HG03095 (cell line): ENCODE data around the gene OPRM1.

ENCODE experiments used
- ATAC-seq: cut with Tn5 transposase; IDR thresholded peaks from one replicate; pipeline ENCODE4 v1.9.1; 2021; ENCODE audit warnings: moderate library complexity; ENCODE audit not compliant: unreplicated experiment

Gene OPRM1

GRCh38 chr6:154080461-154081189 lies 41.6 kb downstream of the OPRM1 start:
- no peak for ATAC-seq

- no peak for ATAC-seq
Observed at GRCh38 chr6:154086510-154086909, 47.5 kb downstream of the OPRM1 start.

DNA sequence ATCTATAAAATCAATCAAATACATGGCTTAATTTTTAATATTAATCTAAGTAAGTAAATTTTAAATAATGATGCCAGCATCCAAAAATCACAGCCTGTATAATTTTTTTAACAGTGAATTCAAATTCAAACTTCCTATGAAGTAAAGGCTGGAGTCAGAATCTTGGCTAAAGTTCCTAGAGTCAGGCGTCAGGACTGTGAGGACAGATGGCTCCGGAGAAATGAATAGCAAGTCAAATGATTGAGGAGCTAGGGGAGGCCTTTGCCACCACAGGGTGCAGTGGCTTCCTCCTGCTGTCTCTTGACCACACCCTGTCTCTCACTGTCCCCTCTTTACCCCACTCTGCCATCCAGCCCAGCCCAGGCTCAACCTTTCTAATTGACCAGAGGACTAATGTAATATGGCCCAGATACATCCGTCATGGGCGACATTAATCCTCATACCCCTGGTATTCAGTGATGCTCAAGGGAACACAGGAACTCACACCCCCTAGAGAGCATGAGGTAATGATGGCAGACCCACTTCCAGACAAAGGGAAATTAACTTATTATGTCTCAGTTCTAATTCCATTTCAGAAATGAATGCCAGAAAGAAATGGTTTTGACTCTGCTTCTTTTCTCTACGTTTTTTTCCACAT lies 53.4 kb downstream of the OPRM1 start:
- no peak for ATAC-seq

GRCh38 chr6:154093231-154094044 lies 54.4 kb downstream of the OPRM1 start:
- ATAC-seq, result no peak

GRCh38 chr6:154095571-154095970 lies 56.5 kb downstream of the OPRM1 start:
- ATAC-seq, result no peak

GRCh38 chr6:154096316-154096715 lies 57.3 kb downstream of the OPRM1 start:
- ATAC-seq, result no peak

- ATAC-seq, result no peak
Observed at GRCh38 chr6:154096834-154097233, 57.8 kb downstream of the OPRM1 start.

- no peak for ATAC-seq
Observed at GRCh38 chr6:154099211-154099610, 60.2 kb downstream of the OPRM1 start.

DNA sequence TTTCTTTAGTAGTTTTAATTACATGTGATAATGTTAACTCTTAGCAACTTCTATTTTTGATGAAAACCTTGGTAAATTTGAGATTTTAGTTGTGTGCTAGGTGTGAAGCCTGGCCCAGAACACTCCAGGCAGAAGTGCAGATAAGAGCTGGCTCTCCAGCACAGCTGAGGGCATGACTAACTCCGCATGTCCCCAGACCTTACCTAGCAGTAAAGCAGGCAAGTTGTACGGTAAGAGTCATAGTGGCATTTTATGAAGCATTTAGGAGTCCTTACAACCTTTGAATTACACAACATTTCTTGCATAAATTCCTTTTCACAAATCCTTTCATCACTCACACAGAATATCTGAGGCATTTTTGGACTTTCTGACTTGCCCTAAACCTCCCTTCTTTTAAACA lies 67.2 kb downstream of the OPRM1 start:
- no peak for ATAC-seq

DNA sequence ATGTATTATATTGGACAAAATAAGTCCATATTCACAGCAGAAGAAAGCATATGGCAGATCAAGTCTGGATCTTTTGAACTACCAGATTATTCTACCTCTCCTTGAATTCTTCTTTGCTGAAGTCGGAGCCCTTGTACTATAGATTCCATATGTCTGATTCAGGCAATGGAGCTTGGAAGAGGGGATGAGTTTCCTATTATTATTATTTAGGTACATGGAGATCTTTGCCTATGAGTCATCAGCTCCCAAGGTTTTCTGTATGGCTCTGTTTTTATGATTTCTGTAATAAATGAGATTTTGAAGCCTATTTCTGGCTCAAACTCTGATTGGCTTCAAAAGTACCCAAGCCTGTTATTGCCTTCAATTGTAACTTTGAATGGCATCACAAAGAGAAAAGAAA lies 72.0 kb downstream of the OPRM1 start:
- no peak for ATAC-seq

DNA sequence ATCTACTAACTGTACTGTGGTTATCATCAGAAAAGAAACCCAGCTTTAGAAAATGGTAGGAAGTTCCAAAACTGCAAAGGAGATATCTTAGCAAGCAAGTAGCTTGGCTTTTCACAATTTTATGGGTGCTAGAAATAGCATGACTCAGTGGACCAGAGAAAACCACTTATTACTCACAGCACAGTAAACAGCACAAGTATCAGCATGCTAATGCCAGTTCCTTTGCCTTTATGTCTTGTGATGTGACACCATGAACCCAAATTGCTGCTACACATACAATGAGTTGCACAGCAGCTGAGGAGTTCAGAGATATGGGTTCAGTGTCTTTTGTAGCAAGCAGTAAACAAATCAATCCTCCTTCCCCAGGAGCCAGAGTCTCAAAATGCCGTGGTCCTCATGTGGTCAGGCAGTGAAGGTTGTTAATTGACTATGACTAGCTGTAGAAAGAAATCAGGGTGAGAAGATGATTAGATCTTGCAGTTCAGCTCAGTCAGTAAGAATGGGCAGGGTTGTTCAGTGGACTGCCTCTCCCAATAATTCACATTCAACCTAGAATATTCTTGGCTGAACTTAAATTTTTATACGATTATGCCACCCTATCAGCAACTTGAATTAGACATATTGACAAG lies 73.3 kb downstream of the OPRM1 start:
- ATAC-seq, result no peak

GRCh38 chr6:154113392-154113791 lies 74.4 kb downstream of the OPRM1 start:
- ATAC-seq, result no peak

DNA sequence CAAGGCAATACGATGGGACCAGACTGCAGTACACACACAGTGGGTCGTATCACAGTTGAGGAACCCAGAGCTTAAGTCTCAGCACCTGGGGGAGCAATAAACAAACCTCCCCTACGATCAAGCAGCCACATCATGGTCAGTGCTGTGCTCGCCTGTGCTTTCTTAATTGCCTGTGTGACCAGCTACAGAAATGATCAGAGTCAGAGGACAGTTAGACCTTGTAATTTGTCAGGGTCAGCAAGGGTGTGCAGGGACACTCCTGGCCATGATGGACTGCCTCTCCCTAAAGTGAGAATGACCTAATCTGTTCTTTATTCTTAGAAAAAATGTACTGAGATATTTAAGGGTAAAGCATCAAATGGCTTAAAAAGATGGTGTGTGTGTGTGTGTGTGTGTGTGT lies 78.4 kb downstream of the OPRM1 start:
- no peak for ATAC-seq

GRCh38 chr6:154122195-154122925 lies 83.3 kb downstream of the OPRM1 start:
- no peak for ATAC-seq

DNA sequence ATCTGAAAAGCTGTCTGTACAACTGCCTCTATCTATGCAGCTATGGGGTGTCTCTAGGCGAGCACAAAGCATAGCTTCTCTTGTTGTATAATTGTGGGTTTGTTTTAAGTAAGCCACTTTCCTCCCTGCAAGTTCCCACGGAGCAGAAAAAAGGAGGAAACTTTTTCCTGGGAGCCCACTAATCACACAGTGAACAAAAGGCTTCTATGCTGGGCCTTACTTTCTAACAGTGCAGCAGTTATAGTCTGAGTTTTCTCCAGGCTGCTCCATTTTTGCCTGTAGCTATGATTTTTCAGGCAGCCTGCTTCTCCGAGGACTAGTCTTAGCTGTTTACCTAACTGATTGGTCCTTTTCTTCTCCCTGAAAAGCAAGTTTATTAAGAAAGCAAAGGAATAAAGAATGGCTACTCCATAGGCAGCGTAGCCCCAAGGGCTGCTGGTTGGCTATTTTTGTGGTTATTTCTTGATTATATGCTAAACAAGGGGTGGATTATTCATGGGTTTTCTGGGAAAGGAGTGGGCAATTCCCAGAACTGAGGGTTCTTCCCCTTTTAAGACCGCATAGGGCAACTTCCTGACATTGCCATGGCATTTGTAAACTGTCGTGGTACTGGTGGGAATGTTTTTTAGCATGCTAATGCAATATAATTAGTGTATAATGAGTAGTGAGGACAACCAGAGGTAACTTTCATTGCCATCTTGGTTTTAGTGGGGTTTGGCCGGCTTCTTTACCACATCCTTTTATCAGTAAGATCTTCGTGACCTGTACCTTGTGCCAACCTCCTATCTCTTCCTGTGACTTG lies 84.3 kb downstream of the OPRM1 start:
- ATAC-seq, result no peak

- ATAC-seq, result no peak
Observed at GRCh38 chr6:154125421-154125820, 86.4 kb downstream of the OPRM1 start.

GRCh38 chr6:154127657-154128056 lies 88.6 kb downstream of the OPRM1 start:
- no peak for ATAC-seq

DNA sequence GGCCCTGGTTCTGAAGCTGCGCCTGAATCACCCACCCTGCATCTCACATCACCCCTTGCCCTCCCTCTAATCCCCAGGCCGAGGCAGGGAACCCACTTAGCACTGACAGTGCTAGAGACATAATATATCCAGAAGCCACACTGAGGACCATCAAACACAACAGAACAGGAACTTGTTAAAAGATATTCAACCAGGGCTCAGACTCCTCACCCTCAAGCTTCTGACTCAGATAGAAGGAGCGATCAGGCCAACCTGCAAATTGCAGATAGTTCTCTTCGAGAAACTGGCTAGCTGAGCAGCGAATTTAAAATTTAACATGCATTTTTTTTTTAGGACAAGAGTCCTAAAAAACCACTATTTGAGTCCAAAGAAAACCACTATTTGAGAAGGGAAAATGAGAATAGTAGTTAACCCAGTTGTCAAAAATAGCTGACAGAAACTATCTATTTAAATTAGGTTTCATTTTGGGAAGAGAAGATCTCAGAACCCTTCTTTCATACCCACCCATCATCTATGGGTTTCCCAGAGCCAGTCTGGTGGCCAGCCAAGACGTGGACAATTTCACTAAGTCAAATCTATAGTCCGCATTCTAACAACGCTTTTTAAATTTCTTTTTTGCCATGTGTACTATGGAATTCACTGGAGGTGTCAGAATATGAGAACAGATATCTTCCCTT lies 95.6 kb downstream of the OPRM1 start:
- no peak for ATAC-seq

- no peak for ATAC-seq
Observed at GRCh38 chr6:154138793-154139192, 99.8 kb downstream of the OPRM1 start.
